GM21423 (cell line): Measurements from ENCODE around the gene NRSN2.
"Not testable (repeated sequence)": the region's sequence is repeated elsewhere in the genome, so short reads cannot be mapped to it uniquely, and the experiment has no call there.

Experiments
- ATAC-seq: cut with Tn5 transposase; IDR thresholded peaks from one replicate; pipeline ENCODE4 v1.9.1; 2021; ENCODE audit warnings: mild to moderate bottlenecking, moderate library complexity; ENCODE audit not compliant: unreplicated experiment

NRSN2 gene

GRCh38 chr20:372543-373082, 25.7 kb downstream of the NRSN2 start:
- not testable (repeated sequence) for ATAC-seq

- no peak for ATAC-seq
Measured at GRCh38 chr20:373171-373890, 26.4 kb downstream of the NRSN2 start.

- no peak for ATAC-seq
Measured at GRCh38 chr20:375265-375889, 28.5 kb downstream of the NRSN2 start.

- no peak for ATAC-seq
Measured at GRCh38 chr20:376089-376488, 29.2 kb downstream of the NRSN2 start.

- no peak for ATAC-seq
Measured at GRCh38 chr20:376750-377149, 29.8 kb downstream of the NRSN2 start.

- ATAC-seq: not testable (repeated sequence)
Measured at GRCh38 chr20:377578-377977, 30.7 kb downstream of the NRSN2 start.

GRCh38 chr20:378961-379336, 32.0 kb downstream of the NRSN2 start:
- ATAC-seq: no peak

GRCh38 chr20:380763-381580, 34.1 kb downstream of the NRSN2 start:
- peak; percentile 58 for ATAC-seq

GRCh38 chr20:381581-382290, 34.8 kb downstream of the NRSN2 start:
- peak; percentile 53 for ATAC-seq

- peak; percentile 3 for ATAC-seq
Measured at GRCh38 chr20:382291-383115, 35.6 kb downstream of the NRSN2 start.

- ATAC-seq: no peak
Measured at GRCh38 chr20:383889-384288, 37.0 kb downstream of the NRSN2 start.

GRCh38 chr20:384723-385122, 37.8 kb downstream of the NRSN2 start:
- ATAC-seq: no peak

GRCh38 chr20:385448-385847, 38.5 kb downstream of the NRSN2 start:
- no peak for ATAC-seq

- ATAC-seq: not testable (repeated sequence)
Measured at GRCh38 chr20:386634-387033, 39.7 kb downstream of the NRSN2 start.

- ATAC-seq: no peak
Measured at GRCh38 chr20:387520-387919, 40.6 kb downstream of the NRSN2 start.

- no peak for ATAC-seq
Measured at GRCh38 chr20:388034-388994, 41.4 kb downstream of the NRSN2 start.

- no peak for ATAC-seq
Measured at GRCh38 chr20:389220-389619, 42.3 kb downstream of the NRSN2 start.

GRCh38 chr20:391041-391711, 44.3 kb downstream of the NRSN2 start:
- ATAC-seq: no peak
